Cardiac muscle cell (in vitro differentiated cells and primary cell): Measurements from ENCODE around the gene AAMDC. TPM values are rescaled to one million over a fixed set of nuclear protein-coding genes. Genes with fewer than 3 reads are reported as not detected.

Experiments
- DNase-seq, 2 donors: peaks; one replicate each; pipeline versions ENCODE4 v3.0.0 to v3.0.0-alpha.2; 2010 to 2017; ENCODE audit warnings: low read depth in 1 of 2, low spot score in 1 of 2
- H3K27ac ChIP-seq: fragments of 200-600 bp; sonication (generic); 2 replicates; pipeline ENCODE4 v1.5.1; 2016
- H3K27me3 ChIP-seq: fragments of 200-600 bp; sonication (generic); 2 replicates; pipeline ENCODE4 v1.6.0; 2016; ENCODE audit warnings: control low read depth
- H3K36me3 ChIP-seq: fragments of 200-600 bp; sonication (generic); 2 replicates; pipeline ENCODE4 v1.5.1; 2016; ENCODE audit warnings: control low read depth
- H3K4me1 ChIP-seq: fragments of 200-600 bp; sonication (generic); 2 replicates; pipeline ENCODE4 v1.8.1; 2017; ENCODE audit warnings: low read depth, mild to moderate bottlenecking, mixed run types
- H3K4me3 ChIP-seq: fragments of 200-600 bp; sonication (generic); 2 replicates; pipeline ENCODE4 v1.5.1; 2016; ENCODE audit warnings: mild to moderate bottlenecking
- H3K9me3 ChIP-seq: fragments of 200-600 bp; sonication (generic); 2 replicates; pipeline ENCODE4 v1.5.1; 2017; ENCODE audit warnings: low read depth, mild to moderate bottlenecking, control low read depth
- CTCF ChIP-seq: IDR thresholded peaks from 2 replicates; pipeline ENCODE4 v1.5.1; 2012; ENCODE audit warnings: low read depth, mild to moderate bottlenecking, low read length
- polyA plus RNA-seq: library from polyadenylated mRNA; unstranded; fragments of >200 nt; fragmentation: Nextera tagmentation; extraction: Ambion mirVana; gene quantifications from 2 replicates; pipeline ENCODE4 v1.2.1, GENCODE V29; 2016
- total RNA-seq: library from RNA; depleted of rRNA; stranded (reverse); fragments of >200 nt; gene quantifications from 2 replicates; pipeline ENCODE4 v1.2.3, GENCODE V29; 2016

Gene AAMDC
- total and polyA plus RNA-seq, 2 experiments from 2014 or later: 74.5 to 157 TPM

- Histone ChIP-seq H3K4me1 (no peaks in the 10 kb centered on the region), H3K36me3 (no peaks in the 10 kb centered on the region), H3K27ac (no peak overlapping the region), H3K9me3 (no peaks in the 10 kb centered on the region), H3K27me3 (no peaks in the 10 kb centered on the region), H3K4me3 (no peak overlapping the region)
- TF ChIP-seq CTCF: no peak
- DNase-seq: peak; percentile 40 to 61
These were observed 41.0 kb upstream of the AAMDC start for GRCh38 chr11:77779935-77780334.

- H3K9me3 ChIP-seq: no peaks in the 10 kb centered on the region
- no peak overlapping the region for H3K4me3 ChIP-seq
- DNase-seq: no peak
- no peaks in the 10 kb centered on the region for H3K36me3 ChIP-seq
- no peaks in the 10 kb centered on the region for H3K4me1 ChIP-seq
- no peaks in the 10 kb centered on the region for H3K27me3 ChIP-seq
- no peak overlapping the region for H3K27ac ChIP-seq
- TF ChIP-seq CTCF: no peak
These were observed 37.9 kb upstream of the AAMDC start for GRCh38 chr11:77783025-77783424.

GRCh38 chr11:77784572-77784971 is 36.4 kb upstream of the AAMDC start:
- Histone ChIP-seq H3K36me3 (no peaks in the 10 kb centered on the region), H3K9me3 (no peaks in the 10 kb centered on the region), H3K27me3 (no peaks in the 10 kb centered on the region), H3K27ac (no peak overlapping the region), H3K4me1 (peaks cover 7% of the 10 kb centered on the region), H3K4me3 (no peak overlapping the region)
- TF ChIP-seq CTCF: no peak
- DNase-seq: no peak

- Histone ChIP-seq H3K9me3 (no peaks in the 10 kb centered on the region), H3K36me3 (no peaks in the 10 kb centered on the region), H3K4me3 (no peak overlapping the region), H3K27ac (no peak overlapping the region), H3K4me1 (peaks cover 7% of the 10 kb centered on the region), H3K27me3 (no peaks in the 10 kb centered on the region)
- TF ChIP-seq CTCF: no peak
- DNase-seq: no peak
These were observed 31.7 kb upstream of the AAMDC start for GRCh38 chr11:77789061-77789730.

GRCh38 chr11:77789731-77790476 is 31.0 kb upstream of the AAMDC start:
- no peak for DNase-seq
- no peak overlapping the region for H3K27ac ChIP-seq
- peaks cover 7% of the 10 kb centered on the region for H3K4me1 ChIP-seq
- H3K27me3 ChIP-seq: no peaks in the 10 kb centered on the region
- TF ChIP-seq CTCF: no peak
- H3K9me3 ChIP-seq: no peaks in the 10 kb centered on the region
- no peak overlapping the region for H3K4me3 ChIP-seq
- no peaks in the 10 kb centered on the region for H3K36me3 ChIP-seq
